HAP-1 (cell line): Measurements from ENCODE around the gene ZNF300.

ENCODE experiments used
- DNase-seq, 2 experiments: peaks; one replicate each; pipeline ENCODE4 v3.0.0-alpha.2; 2016 to 2020; ENCODE audit warnings: low spot score in 2 of 2
- H3K27me3 ChIP-seq: fragments of 250-450 bp; sonication (Bioruptor Pico); 2 replicates; pipeline ENCODE4 v1.5.1; 2020; ENCODE audit warnings: low read depth, mild to moderate bottlenecking, moderate library complexity
- H3K36me3 ChIP-seq: fragments of 250-450 bp; sonication (Bioruptor Pico); replicated peaks from 2 replicates; pipeline ENCODE4 v1.5.1; 2020; ENCODE audit warnings: mild to moderate bottlenecking
- H3K4me1 ChIP-seq: fragments of 250-450 bp; sonication (Bioruptor Pico); 2 replicates; pipeline ENCODE4 v1.5.1; 2020; ENCODE audit warnings: mild to moderate bottlenecking
- H3K4me3 ChIP-seq: fragments of 250-450 bp; sonication (Bioruptor Pico); 2 replicates; pipeline ENCODE4 v1.5.1; 2020; ENCODE audit warnings: mild to moderate bottlenecking, moderate library complexity
- H3K9me3 ChIP-seq: fragments of 250-450 bp; sonication (Bioruptor Pico); 2 replicates; pipeline ENCODE4 v1.5.1; 2020; ENCODE audit warnings: mild to moderate bottlenecking, moderate library complexity
- in situ Hi-C: fragments of 300-500 bp; cut with MboI; formaldehyde crosslinking; loops from 3 replicates; pipeline ENCODE4 v1.14.3; 2020; ENCODE audit warnings: low sequenced_read_pairs, inconsistent platforms, mixed read lengths

The ZNF300 gene

GRCh38 chr5:150904479-150905311, at the start of gene ZNF300:
TSS of gene ZNF300 (minus strand) at chr5:150904980. CDS start at chr5:150903155, 1,825 bp downstream.
- H3K9me3 ChIP-seq, result no peaks in the 10 kb centered on the region
- in situ Hi-C loops, result no loop called here

GRCh38 chr5:150948539-150948938, 43.8 kb upstream of the ZNF300 start:
- Histone ChIP-seq H3K27me3 (no peaks in the 10 kb centered on the region), H3K9me3 (no peaks in the 10 kb centered on the region; the same call in 1 of the 2 replicates), H3K36me3 (no peaks in the 10 kb centered on the region), H3K4me3 (no peak overlapping the region), H3K4me1 (no peaks in the 10 kb centered on the region)
- in situ Hi-C loops, result no loop called here
- no peak for DNase-seq

More at GRCh38 chr5:150904479-150905311, at the start of gene ZNF300:
- Histone ChIP-seq H3K36me3 (no peaks in the 10 kb centered on the region), H3K4me3 (no peak within 1 kb of the TSS), H3K27me3 (no peaks in the 10 kb centered on the region), H3K4me1 (no peaks in the 10 kb centered on the region)
- no peak for DNase-seq

- Histone ChIP-seq H3K27me3 (no peaks in the 10 kb centered on the region), H3K9me3 (no peaks in the 10 kb centered on the region), H3K36me3 (no peaks in the 10 kb centered on the region), H3K4me1 (no peaks in the 10 kb centered on the region), H3K4me3 (no peak overlapping the region)
- DNase-seq, result no peak
- in situ Hi-C loops, result no loop called here
Measured at GRCh38 chr5:150946351-150946905, 41.6 kb upstream of the ZNF300 start.

- no peak overlapping the region for H3K4me3 ChIP-seq
- no peaks in the 10 kb centered on the region for H3K9me3 ChIP-seq
- no peaks in the 10 kb centered on the region for H3K27me3 ChIP-seq
- no peaks in the 10 kb centered on the region for H3K4me1 ChIP-seq
- in situ Hi-C loops, result no loop called here
- H3K36me3 ChIP-seq, result no peaks in the 10 kb centered on the region
- no peak for DNase-seq
Measured at GRCh38 chr5:150945947-150946346, 41.2 kb upstream of the ZNF300 start.

GRCh38 chr5:150945486-150945885, 40.7 kb upstream of the ZNF300 start:
- in situ Hi-C loops, result no loop called here
- Histone ChIP-seq H3K9me3 (no peaks in the 10 kb centered on the region), H3K36me3 (no peaks in the 10 kb centered on the region), H3K27me3 (no peaks in the 10 kb centered on the region), H3K4me1 (no peaks in the 10 kb centered on the region), H3K4me3 (no peak overlapping the region)
- DNase-seq, result no peak

- in situ Hi-C loops, result no loop called here
- Histone ChIP-seq H3K27me3 (no peaks in the 10 kb centered on the region), H3K36me3 (no peaks in the 10 kb centered on the region), H3K4me3 (no peak overlapping the region), H3K4me1 (no peaks in the 10 kb centered on the region), H3K9me3 (peaks cover 2% of the 10 kb centered on the region; the same call in 1 of the 2 replicates)
- DNase-seq, result no peak
Measured at GRCh38 chr5:150931368-150931965, 26.7 kb upstream of the ZNF300 start.

- H3K4me1 ChIP-seq, result no peaks in the 10 kb centered on the region
- DNase-seq, result no peak
- H3K27me3 ChIP-seq, result no peaks in the 10 kb centered on the region
- no peak overlapping the region for H3K4me3 ChIP-seq
- H3K9me3 ChIP-seq, result no peaks in the 10 kb centered on the region; the same call in 1 of the 2 replicates
- in situ Hi-C loops, result no loop called here
- no peaks in the 10 kb centered on the region for H3K36me3 ChIP-seq
Measured at GRCh38 chr5:150918613-150919012, 13.8 kb upstream of the ZNF300 start.

- in situ Hi-C loops, result no loop called here
- Histone ChIP-seq H3K9me3 (no peaks in the 10 kb centered on the region; the same call in 1 of the 2 replicates), H3K36me3 (no peaks in the 10 kb centered on the region), H3K4me3 (no peak overlapping the region), H3K4me1 (no peaks in the 10 kb centered on the region), H3K27me3 (no peaks in the 10 kb centered on the region)
- DNase-seq, result no peak
Measured at GRCh38 chr5:150912312-150912814, 7.6 kb upstream of the ZNF300 start.

- no peaks in the 10 kb centered on the region for H3K9me3 ChIP-seq
- H3K4me3 ChIP-seq, result no peak overlapping the region
- no peaks in the 10 kb centered on the region for H3K36me3 ChIP-seq
- DNase-seq, result no peak
- H3K4me1 ChIP-seq, result no peaks in the 10 kb centered on the region
- in situ Hi-C loops, result no loop called here
- H3K27me3 ChIP-seq, result no peaks in the 10 kb centered on the region
Measured at GRCh38 chr5:150905312-150905683, 518 bp upstream of the ZNF300 start.

GRCh38 chr5:150901446-150901845, 3.3 kb downstream of the ZNF300 start:
- Histone ChIP-seq H3K27me3 (no peaks in the 10 kb centered on the region), H3K36me3 (no peaks in the 10 kb centered on the region), H3K9me3 (0 out of 2 replicates have a peak, but pooled peaks cover 1% of the 10 kb centered on the region), H3K4me1 (no peaks in the 10 kb centered on the region), H3K4me3 (no peak overlapping the region)
- DNase-seq, result no peak
- in situ Hi-C loops, result no loop called here

GRCh38 chr5:150895431-150896428, 9.1 kb downstream of the ZNF300 start:
- Histone ChIP-seq H3K4me1 (no peaks in the 10 kb centered on the region), H3K9me3 (0 out of 2 replicates have a peak, but pooled peaks cover 3% of the 10 kb centered on the region), H3K4me3 (no peak overlapping the region), H3K36me3 (no peaks in the 10 kb centered on the region), H3K27me3 (no peaks in the 10 kb centered on the region)
- no peak for DNase-seq
- in situ Hi-C loops, result no loop called here

GRCh38 chr5:150879358-150879757, 25.4 kb downstream of the ZNF300 start:
- Histone ChIP-seq H3K27me3 (no peaks in the 10 kb centered on the region), H3K4me1 (no peaks in the 10 kb centered on the region), H3K36me3 (no peaks in the 10 kb centered on the region), H3K4me3 (no peak overlapping the region), H3K9me3 (no peaks in the 10 kb centered on the region)
- in situ Hi-C loops, result no loop called here
- DNase-seq, result no peak

GRCh38 chr5:150862070-150862469, 42.7 kb downstream of the ZNF300 start:
- H3K4me3 ChIP-seq, result no peak overlapping the region
- in situ Hi-C loops, result no loop called here

More at GRCh38 chr5:150862070-150862469, 42.7 kb downstream of the ZNF300 start:
- H3K4me1 ChIP-seq, result no peaks in the 10 kb centered on the region
- DNase-seq, result no peak
- H3K27me3 ChIP-seq, result no peaks in the 10 kb centered on the region
- H3K36me3 ChIP-seq, result no peaks in the 10 kb centered on the region
- H3K9me3 ChIP-seq, result no peaks in the 10 kb centered on the region
